ENCODE measurements around the gene UNC13C.
"Not testable (repeated sequence)": the region's sequence is repeated elsewhere in the genome, so short reads cannot be mapped to it uniquely, and the experiment has no call there.

The UNC13C gene

GRCh38 chr15:53978253-53978906, at the start of gene UNC13C:
UNC13C (plus strand) TSS chr15:53978441; CDS start chr15:54012904, 34,463 bp downstream.
- no peak for DNase-seq (ENCODE audit: low read depth)
- no peak within 1 kb of the TSS for H3K4me3 ChIP-seq (ENCODE audit: control insufficient read depth, low read depth, low read length)
- TF ChIP-seq, protein P1, sequence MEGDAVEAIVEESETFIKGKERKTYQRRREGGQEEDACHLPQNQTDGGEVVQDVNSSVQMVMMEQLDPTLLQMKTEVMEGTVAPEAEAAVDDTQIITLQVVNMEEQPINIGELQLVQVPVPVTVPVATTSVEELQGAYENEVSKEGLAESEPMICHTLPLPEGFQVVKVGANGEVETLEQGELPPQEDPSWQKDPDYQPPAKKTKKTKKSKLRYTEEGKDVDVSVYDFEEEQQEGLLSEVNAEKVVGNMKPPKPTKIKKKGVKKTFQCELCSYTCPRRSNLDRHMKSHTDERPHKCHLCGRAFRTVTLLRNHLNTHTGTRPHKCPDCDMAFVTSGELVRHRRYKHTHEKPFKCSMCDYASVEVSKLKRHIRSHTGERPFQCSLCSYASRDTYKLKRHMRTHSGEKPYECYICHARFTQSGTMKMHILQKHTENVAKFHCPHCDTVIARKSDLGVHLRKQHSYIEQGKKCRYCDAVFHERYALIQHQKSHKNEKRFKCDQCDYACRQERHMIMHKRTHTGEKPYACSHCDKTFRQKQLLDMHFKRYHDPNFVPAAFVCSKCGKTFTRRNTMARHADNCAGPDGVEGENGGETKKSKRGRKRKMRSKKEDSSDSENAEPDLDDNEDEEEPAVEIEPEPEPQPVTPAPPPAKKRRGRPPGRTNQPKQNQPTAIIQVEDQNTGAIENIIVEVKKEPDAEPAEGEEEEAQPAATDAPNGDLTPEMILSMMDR (IDR thresholded peaks at IDR 0.05; ENCODE audit: control insufficient read depth, insufficient read depth, low read depth, low read length, missing control alignments), result no peak

GRCh38 chr15:53936137-53936536, 42.1 kb upstream of the UNC13C start:
- H3K4me3 ChIP-seq (ENCODE audit: control insufficient read depth, low read depth, low read length), result no peak overlapping the region
- TF ChIP-seq, protein P1 (IDR thresholded peaks at IDR 0.05; ENCODE audit: control insufficient read depth, insufficient read depth, low read depth, low read length, missing control alignments), result no peak
- DNase-seq (ENCODE audit: low read depth), result no peak

DNA sequence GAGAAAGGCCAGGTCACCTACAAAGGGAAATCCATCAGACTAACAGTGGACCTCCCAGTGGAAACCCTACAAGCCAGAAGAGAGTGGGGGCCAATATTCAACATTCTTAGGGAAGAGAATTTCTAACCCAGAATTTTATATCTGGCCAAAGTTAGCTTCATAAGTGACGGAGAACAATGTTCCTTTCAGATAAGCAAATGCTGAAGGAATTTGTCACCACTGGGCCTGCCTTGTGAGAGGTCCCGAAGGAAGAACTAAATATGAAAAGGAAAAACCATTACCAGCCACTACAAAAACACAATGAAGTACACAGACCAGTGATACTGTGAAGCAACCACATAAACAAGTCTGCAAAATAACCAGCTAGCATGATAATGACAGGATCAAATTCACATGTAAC, 40.6 kb upstream of the UNC13C start:
- not testable (repeated sequence) for H3K4me3 ChIP-seq (ENCODE audit: control insufficient read depth, low read depth, low read length); DNase-seq (ENCODE audit: low read depth)

GRCh38 chr15:53950572-53950971, 27.7 kb upstream of the UNC13C start:
- no peak for DNase-seq (ENCODE audit: low read depth)
- TF ChIP-seq, protein P1 (IDR thresholded peaks at IDR 0.05; ENCODE audit: control insufficient read depth, insufficient read depth, low read depth, low read length, missing control alignments), result no peak

DNA sequence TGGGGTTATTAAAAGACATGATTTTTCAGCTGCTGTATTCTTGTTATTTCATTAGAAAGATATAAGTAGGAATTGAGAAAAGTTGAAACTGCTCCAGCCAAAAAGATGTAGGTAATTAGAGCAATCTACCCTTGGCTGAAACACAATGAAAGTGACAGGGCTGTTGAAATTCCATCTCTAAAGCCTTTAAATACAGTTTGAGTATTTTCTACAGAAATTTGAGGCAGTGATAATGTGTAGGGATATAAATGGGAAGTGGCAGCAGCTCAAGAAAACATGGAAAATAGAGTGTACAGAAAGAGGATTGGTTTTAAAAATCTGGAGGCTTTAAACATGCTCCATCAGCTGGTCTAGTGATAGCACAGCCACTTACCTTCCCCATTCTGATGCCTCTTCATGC, 22.8 kb upstream of the UNC13C start:
- no peak for DNase-seq (ENCODE audit: low read depth)
- TF ChIP-seq, protein P1 (IDR thresholded peaks at IDR 0.05; ENCODE audit: control insufficient read depth, insufficient read depth, low read depth, low read length, missing control alignments), result no peak
- H3K4me3 ChIP-seq (ENCODE audit: control insufficient read depth, low read depth, low read length), result no peak overlapping the region

More at GRCh38 chr15:53950572-53950971, 27.7 kb upstream of the UNC13C start:
- no peak overlapping the region for H3K4me3 ChIP-seq (ENCODE audit: control insufficient read depth, low read depth, low read length)

DNA sequence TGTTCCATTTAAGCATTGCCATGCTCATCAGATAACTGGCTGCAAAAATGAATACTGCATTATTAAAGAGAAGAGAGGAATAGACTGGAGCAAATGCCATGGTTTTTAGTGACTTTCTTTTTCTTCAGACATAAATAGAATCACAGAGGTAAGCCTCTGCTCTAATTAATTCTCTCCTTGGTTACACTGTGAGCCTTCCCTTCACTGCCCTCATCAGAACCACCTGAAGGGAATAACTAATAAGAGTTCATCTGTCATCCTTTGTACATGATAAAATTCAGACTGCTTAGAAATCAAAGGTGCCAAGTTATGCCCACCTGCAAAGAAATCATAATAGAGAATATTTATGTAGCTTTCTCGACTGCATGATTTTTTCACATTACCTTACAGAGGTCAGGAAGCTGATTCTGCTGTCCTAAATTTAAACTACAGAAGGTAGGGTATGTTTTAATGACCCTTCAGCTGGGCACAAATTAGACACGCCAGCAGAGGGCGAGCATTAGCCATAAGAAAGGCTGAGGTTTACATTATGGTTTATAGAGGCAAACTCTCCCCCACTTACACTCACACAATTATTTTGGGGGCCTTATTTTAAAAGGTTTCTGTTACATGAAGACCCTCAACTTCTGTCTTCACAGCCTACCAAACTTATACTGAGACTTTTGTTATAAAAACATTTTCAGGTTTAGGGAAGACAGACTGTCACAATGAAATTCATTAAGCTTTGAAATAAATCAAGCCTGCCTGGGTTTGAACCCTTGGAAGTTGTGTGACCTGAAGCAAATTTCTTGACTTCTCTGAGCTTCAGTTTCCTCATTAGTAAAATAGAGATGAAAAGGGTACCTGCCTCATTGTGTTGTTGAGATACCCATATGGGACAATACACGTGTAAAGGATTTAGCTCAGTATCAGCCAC, 15.3 kb upstream of the UNC13C start:
- DNase-seq (ENCODE audit: low read depth), result no peak
- TF ChIP-seq, protein P1 (IDR thresholded peaks at IDR 0.05; ENCODE audit: control insufficient read depth, insufficient read depth, low read depth, low read length, missing control alignments), result no peak
- H3K4me3 ChIP-seq (ENCODE audit: control insufficient read depth, low read depth, low read length), result no peak overlapping the region

DNA sequence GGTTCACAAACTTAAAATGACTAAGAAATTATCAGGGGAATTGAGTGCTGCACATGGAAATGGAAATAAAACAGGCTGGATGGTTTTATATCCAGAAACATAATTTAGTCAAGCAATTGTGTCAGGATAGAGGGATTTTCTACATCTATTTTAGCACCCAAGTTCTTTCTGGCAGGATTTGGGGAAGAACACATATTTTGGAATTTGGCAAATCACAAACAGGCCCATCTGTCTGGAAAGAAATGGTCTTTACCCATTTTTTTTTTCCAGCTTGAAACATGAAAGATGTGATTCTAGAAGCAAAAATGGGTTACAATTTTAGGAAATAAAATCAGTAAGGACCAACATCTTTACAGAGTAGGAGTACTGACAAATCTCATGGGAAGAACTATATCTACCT, 14.4 kb upstream of the UNC13C start:
- TF ChIP-seq, protein P1 (IDR thresholded peaks at IDR 0.05; ENCODE audit: control insufficient read depth, insufficient read depth, low read depth, low read length, missing control alignments), result no peak
- no peak for DNase-seq (ENCODE audit: low read depth)
- no peak overlapping the region for H3K4me3 ChIP-seq (ENCODE audit: control insufficient read depth, low read depth, low read length)
